Immature natural killer cell (primary cell): ENCODE data around the gene ACTL9. TPM values are rescaled to one million over a fixed set of nuclear protein-coding genes. Genes with fewer than 3 reads are reported as not detected.

Experiments
- DNase-seq, 3 donors: peaks; one replicate each; pipeline ENCODE4 v3.0.0; 2022; ENCODE audit warnings: mixed read lengths in 1 of 3
- H3K27ac Mint-ChIP-seq, 6 donors: one replicate each; pipeline ENCODE4 v1.8.0; 2020; ENCODE audit warnings: mixed read lengths in 6 of 6, mild to moderate bottlenecking in 5 of 6, inconsistent platforms in 4 of 6, moderate library complexity in 3 of 6
- H3K27me3 Mint-ChIP-seq, 3 donors: one replicate each; pipeline ENCODE4 v1.8.0; 2020 to 2021; ENCODE audit warnings: low read depth in 3 of 3, mild to moderate bottlenecking in 3 of 3, mixed read lengths in 3 of 3, moderate library complexity in 3 of 3, inconsistent platforms in 1 of 3
- H3K36me3 Mint-ChIP-seq, 3 donors: one replicate each; pipeline ENCODE4 v1.8.0; 2020; ENCODE audit warnings: mixed read lengths in 3 of 3, inconsistent platforms in 2 of 3, mild to moderate bottlenecking in 2 of 3
- H3K4me1 Mint-ChIP-seq, 2 donors: one replicate each; pipeline ENCODE4 v1.8.0; 2020; ENCODE audit warnings: inconsistent platforms in 2 of 2, mild to moderate bottlenecking in 2 of 2, mixed read lengths in 2 of 2, moderate library complexity in 1 of 2
- H3K4me3 Mint-ChIP-seq, 5 donors: one replicate each; pipeline ENCODE4 v1.8.0; 2020; ENCODE audit warnings: mild to moderate bottlenecking in 5 of 5, mixed read lengths in 5 of 5, inconsistent platforms in 3 of 5, moderate library complexity in 3 of 5
- H3K9me3 Mint-ChIP-seq, 6 donors: one replicate each; pipeline ENCODE4 v1.8.0; 2020; ENCODE audit warnings: mild to moderate bottlenecking in 6 of 6, mixed read lengths in 6 of 6, inconsistent platforms in 4 of 6, moderate library complexity in 3 of 6
- polyA plus RNA-seq, 3 donors: library from polyadenylated mRNA; unstranded; fragments of 300-500 nt; fragmentation: Illumina TruSeq; gene quantifications; one replicate each; pipeline ENCODE4 v1.2.3, GENCODE V29; 2021

Gene ACTL9
- polyA plus RNA-seq, 3 donors from 2014 or later = not detected

DNA sequence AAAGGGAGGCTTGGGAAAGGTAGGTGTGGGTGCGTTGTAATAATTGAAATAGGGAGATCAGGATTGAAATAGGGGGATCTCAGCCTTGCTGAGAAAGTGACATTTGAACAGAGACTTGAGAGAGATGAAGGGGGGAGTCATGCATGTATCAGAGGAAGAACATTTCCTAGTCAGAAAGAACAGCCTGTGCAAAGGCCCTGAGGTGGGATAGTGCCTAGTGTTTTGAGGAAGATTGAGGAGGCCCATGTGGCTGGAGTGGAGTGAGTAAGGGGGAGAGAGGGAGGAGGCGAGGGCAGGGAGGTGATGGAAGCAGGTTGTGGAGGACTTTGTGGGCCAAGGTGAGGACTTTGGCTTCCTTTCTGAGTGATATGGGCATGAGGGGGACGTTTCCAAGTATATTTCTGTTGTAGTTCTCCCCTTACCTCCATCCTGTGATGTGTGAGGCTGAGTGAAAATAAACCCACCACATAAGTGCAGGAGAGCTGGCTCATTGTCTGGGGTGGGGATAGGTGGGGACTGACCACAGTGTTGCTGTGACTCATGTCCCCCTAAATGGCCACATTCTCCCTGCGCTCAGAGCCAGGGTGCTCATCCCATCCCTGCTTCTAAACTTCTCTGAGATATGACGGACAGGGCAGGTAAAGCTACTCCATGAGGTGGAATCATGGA lies 17.8 kb downstream of the ACTL9 start:
- peaks cover 0 to 2% (median 0%) of the 10 kb centered on the region in 6 donors for H3K9me3 Mint-ChIP-seq
- peak overlapping the region in 4 of 6 donors; percentile 9 to 66 (median 26) for H3K27ac Mint-ChIP-seq
- H3K27me3 Mint-ChIP-seq = peaks cover 0 to 11% (median 2%) of the 10 kb centered on the region in 3 donors
- peaks cover 10 to 25% (median 21%) of the 10 kb centered on the region in 3 donors for H3K36me3 Mint-ChIP-seq
- peaks cover 46 to 75% of the 10 kb centered on the region in 2 donors for H3K4me1 Mint-ChIP-seq
- DNase-seq = no peak
- peak overlapping the region in 3 of 5 donors; percentile 27 to 60 (median 58) for H3K4me3 Mint-ChIP-seq

GRCh38 chr19:8678244-8678807 lies 20.3 kb downstream of the ACTL9 start:
- Mint-ChIP-seq H3K27me3 (peaks cover 0 to 9% (median 2%) of the 10 kb centered on the region in 3 donors), H3K4me3 (no peak overlapping the region), H3K27ac (peak overlapping the region in 2 of 6 donors; percentile 48), H3K9me3 (peaks cover 0 to 2% (median 0%) of the 10 kb centered on the region in 6 donors), H3K4me1 (peaks cover 38 to 77% of the 10 kb centered on the region in 2 donors), H3K36me3 (peaks cover 14 to 28% (median 24%) of the 10 kb centered on the region in 3 donors)
- DNase-seq = no peak

DNA sequence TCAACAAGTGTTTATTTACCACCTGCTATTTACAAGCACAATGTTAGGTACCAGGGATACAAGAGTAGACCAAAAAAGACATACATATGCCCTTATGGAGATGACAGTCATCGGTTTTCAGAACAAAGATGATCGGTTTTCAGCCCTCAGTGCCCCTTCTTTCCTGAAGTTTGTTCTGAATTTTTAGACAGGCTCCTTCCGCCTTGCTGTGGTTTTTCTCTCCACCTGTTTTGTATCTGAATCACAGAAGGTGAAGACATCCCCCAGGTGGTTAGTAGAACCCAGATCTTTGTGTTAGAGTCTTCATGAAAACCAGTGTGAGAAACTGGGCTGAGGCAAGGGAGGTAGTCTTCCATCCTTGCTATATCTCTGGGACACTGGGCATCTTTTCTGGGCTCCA lies 23.5 kb downstream of the ACTL9 start:
- peaks cover 14 to 22% (median 17%) of the 10 kb centered on the region in 3 donors for H3K36me3 Mint-ChIP-seq
- no peak for DNase-seq
- H3K4me1 Mint-ChIP-seq = peaks cover 36 to 77% of the 10 kb centered on the region in 2 donors
- peaks cover 0 to 5% (median 2%) of the 10 kb centered on the region in 3 donors for H3K27me3 Mint-ChIP-seq
- H3K4me3 Mint-ChIP-seq = no peak overlapping the region
- peaks cover 0 to 2% (median 0%) of the 10 kb centered on the region in 6 donors for H3K9me3 Mint-ChIP-seq
- H3K27ac Mint-ChIP-seq = no peak overlapping the region

DNA sequence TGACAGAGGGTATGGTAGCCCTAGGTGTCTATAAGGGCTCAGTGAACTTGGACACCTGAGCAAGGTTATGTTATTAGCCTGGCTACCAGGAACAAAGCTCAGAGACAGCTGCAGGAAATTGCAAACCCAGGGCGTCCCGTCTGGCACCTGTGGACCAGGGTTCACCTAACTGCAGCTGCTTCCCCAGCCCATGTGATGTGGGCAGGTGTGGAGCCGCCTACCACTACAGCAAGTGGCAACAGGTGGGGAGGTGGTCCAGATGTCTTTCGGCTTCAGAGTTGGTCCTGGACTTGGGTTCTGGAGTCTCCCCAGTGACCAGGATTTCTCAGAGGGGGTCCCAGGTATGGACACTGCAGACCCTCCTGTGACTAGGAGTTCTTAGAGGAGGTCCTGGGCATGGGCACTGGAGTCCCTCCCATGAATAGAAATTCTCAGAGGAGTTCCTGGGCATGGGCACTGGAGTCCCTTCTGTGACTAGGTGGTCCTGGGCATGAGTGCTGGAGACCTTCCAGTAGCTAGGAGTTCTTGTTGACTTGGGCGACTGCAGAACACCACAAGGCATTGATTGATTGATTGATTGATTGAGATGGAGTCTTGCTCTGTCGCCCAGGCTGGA lies 25.2 kb downstream of the ACTL9 start:
- Mint-ChIP-seq H3K27ac (no peak overlapping the region), H3K36me3 (peaks cover 11 to 19% (median 14%) of the 10 kb centered on the region in 3 donors), H3K27me3 (peaks cover 0 to 4% (median 2%) of the 10 kb centered on the region in 3 donors), H3K4me1 (peaks cover 51 to 89% of the 10 kb centered on the region in 2 donors), H3K4me3 (peak overlapping the region in 2 of 5 donors; percentile 35 to 42), H3K9me3 (peaks cover 0 to 2% (median 0%) of the 10 kb centered on the region in 6 donors)
- no peak for DNase-seq

GRCh38 chr19:8666814-8667405 lies 31.7 kb downstream of the ACTL9 start:
- DNase-seq = no peak
- Mint-ChIP-seq H3K27me3 (peaks cover 4% of the 10 kb centered on the region in 3 donors), H3K4me1 (peaks cover 88 to 97% of the 10 kb centered on the region in 2 donors), H3K4me3 (peak overlapping the region; percentile 33 to 80 (median 67)), H3K27ac (peak overlapping the region in 5 of 6 donors; percentile 45 to 93 (median 83)), H3K36me3 (no peaks in the 10 kb centered on the region), H3K9me3 (no peaks in the 10 kb centered on the region)

DNA sequence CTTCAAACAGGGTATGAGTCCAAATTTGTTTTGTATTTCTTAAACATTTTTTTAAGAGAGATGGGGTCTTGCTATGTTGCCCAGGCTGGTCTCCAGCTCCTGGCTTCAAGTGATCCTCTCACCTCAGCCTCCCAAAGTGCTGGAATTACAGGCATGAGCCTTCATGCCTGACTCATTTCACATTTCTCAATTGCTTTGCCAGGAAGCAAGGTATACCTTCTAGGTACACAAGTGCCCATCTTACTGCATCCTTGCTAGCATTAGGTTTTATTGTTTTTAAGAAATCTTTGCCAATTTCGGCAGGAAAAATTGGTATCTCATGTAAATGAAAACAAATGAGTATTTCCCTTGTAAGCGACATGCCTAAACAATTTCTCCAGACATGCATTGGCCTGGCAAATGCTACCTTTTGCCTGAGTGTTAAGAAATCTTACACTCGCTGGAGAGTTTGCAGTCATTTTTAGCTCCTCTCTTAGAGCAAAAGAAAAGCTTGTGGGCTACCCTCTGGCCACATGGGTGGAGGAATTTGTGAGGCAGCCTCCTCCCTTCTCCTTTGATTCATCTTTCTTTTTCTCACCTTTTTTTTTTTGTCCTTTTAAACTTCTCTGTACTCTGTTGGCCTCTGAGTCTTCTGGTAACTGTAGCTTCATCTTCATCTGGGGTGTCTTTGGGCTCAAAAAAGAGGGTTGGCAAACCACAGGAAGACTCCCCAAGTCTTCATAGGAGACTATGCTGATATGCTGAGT lies 33.0 kb downstream of the ACTL9 start:
- no peaks in the 10 kb centered on the region for H3K9me3 Mint-ChIP-seq
- H3K4me3 Mint-ChIP-seq = peak overlapping the region; percentile 62 to 86 (median 73)
- no peaks in the 10 kb centered on the region for H3K36me3 Mint-ChIP-seq
- H3K4me1 Mint-ChIP-seq = peaks cover 77 to 93% of the 10 kb centered on the region in 2 donors
- H3K27ac Mint-ChIP-seq = peak overlapping the region; percentile 57 to 93 (median 81)
- peak in 1 of 3 donors; percentile 26 for DNase-seq
- peaks cover 4 to 6% (median 4%) of the 10 kb centered on the region in 3 donors for H3K27me3 Mint-ChIP-seq

- Mint-ChIP-seq H3K9me3 (no peaks in the 10 kb centered on the region), H3K4me1 (peaks cover 67 to 89% of the 10 kb centered on the region in 2 donors), H3K27me3 (peaks cover 4 to 6% (median 4%) of the 10 kb centered on the region in 3 donors), H3K4me3 (peak overlapping the region; percentile 52 to 86 (median 71)), H3K36me3 (no peaks in the 10 kb centered on the region), H3K27ac (peak overlapping the region in 4 of 6 donors; percentile 58 to 90 (median 88))
- DNase-seq = no peak
Observed at GRCh38 chr19:8664671-8665057, 33.9 kb downstream of the ACTL9 start.

- H3K27ac Mint-ChIP-seq = peak overlapping the region; percentile 56 to 98 (median 79)
- no peaks in the 10 kb centered on the region for H3K36me3 Mint-ChIP-seq
- peaks cover 63 to 89% of the 10 kb centered on the region in 2 donors for H3K4me1 Mint-ChIP-seq
- H3K4me3 Mint-ChIP-seq = peak overlapping the region; percentile 52 to 86 (median 73)
- DNase-seq = peak in 2 of 3 donors; percentile 28 to 46
- peaks cover 4 to 6% (median 4%) of the 10 kb centered on the region in 3 donors for H3K27me3 Mint-ChIP-seq
- no peaks in the 10 kb centered on the region for H3K9me3 Mint-ChIP-seq
Observed at GRCh38 chr19:8663920-8664670, 34.5 kb downstream of the ACTL9 start.

GRCh38 chr19:8662263-8662662 lies 36.3 kb downstream of the ACTL9 start:
- H3K27ac Mint-ChIP-seq = peak overlapping the region in 5 of 6 donors; percentile 62 to 80 (median 76)
- H3K4me1 Mint-ChIP-seq = peaks cover 58 to 89% of the 10 kb centered on the region in 2 donors

GRCh38 chr19:8659905-8660304 lies 38.7 kb downstream of the ACTL9 start:
- no peak for DNase-seq
- Mint-ChIP-seq H3K9me3 (no peaks in the 10 kb centered on the region), H3K36me3 (no peaks in the 10 kb centered on the region), H3K4me1 (peaks cover 47 to 89% of the 10 kb centered on the region in 2 donors), H3K27me3 (peaks cover 1 to 18% (median 5%) of the 10 kb centered on the region in 3 donors), H3K27ac (peak overlapping the region in 3 of 6 donors; percentile 10 to 62 (median 36)), H3K4me3 (peak overlapping the region in 1 of 5 donors; percentile 27)

More at GRCh38 chr19:8662263-8662662, 36.3 kb downstream of the ACTL9 start:
- Mint-ChIP-seq H3K4me3 (peak overlapping the region in 4 of 5 donors; percentile 14 to 54 (median 38)), H3K9me3 (no peaks in the 10 kb centered on the region), H3K27me3 (peaks cover 4 to 8% (median 4%) of the 10 kb centered on the region in 3 donors), H3K36me3 (no peaks in the 10 kb centered on the region)
- no peak for DNase-seq

GRCh38 chr19:8657869-8658268 lies 40.7 kb downstream of the ACTL9 start:
- Mint-ChIP-seq H3K36me3 (no peaks in the 10 kb centered on the region), H3K4me1 (peaks cover 32 to 74% of the 10 kb centered on the region in 2 donors), H3K27me3 (peaks cover 0 to 22% (median 5%) of the 10 kb centered on the region in 3 donors), H3K27ac (peak overlapping the region in 4 of 6 donors; percentile 9 to 78 (median 74)), H3K4me3 (peak overlapping the region; percentile 67 to 89 (median 82)), H3K9me3 (no peaks in the 10 kb centered on the region)
- no peak for DNase-seq

DNA sequence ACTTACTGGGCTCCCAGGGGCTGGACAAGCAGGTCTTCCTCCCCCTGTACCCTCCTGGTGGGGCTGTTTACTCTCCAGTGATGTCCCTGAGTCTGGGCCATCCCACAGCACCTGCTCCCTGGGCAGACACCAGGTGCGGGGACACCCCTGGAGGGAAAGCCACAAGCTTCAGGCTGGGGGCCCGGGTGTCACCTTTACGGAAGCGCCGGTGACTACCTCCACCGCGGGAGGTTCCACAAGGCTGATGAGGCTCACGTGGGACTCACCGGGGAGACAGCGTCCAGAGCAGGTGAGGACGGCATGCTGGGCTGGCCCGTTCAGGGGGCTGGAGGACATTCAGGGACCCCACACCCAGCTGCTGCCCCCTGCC lies 43.3 kb downstream of the ACTL9 start:
- no peaks in the 10 kb centered on the region for H3K36me3 Mint-ChIP-seq
- H3K4me1 Mint-ChIP-seq = peaks cover 28 to 67% of the 10 kb centered on the region in 2 donors
- H3K4me3 Mint-ChIP-seq = peak overlapping the region; percentile 71 to 89 (median 82)
- DNase-seq = peak in 2 of 3 donors; percentile 42 to 49
- H3K27ac Mint-ChIP-seq = peak overlapping the region in 3 of 6 donors; percentile 78
- H3K9me3 Mint-ChIP-seq = no peaks in the 10 kb centered on the region
- peaks cover 0 to 17% (median 3%) of the 10 kb centered on the region in 3 donors for H3K27me3 Mint-ChIP-seq
